ENCODE data around the gene CXADR.

DNA sequence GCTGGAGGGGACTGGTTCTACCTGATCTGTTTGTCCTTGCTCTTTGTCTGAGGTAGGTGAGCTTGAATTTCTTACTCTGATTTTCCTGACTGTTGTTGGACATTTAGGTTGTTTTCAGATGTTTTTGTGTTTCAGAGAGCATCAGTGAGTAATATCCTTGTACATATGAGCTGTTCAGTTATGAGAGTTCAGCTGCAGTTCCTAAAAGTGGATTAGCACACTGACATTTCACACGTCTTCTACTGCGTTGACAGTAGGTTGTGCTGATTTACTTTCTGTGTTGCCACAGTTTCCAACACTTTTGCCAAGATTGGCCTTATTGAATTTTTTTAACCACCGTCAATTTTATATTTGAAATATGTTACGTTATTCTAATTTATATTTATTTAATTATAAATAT is 27.7 kb downstream of the CXADR start:
- no peak for TF ChIP-seq POLR2A (IDR thresholded peaks at IDR 0.05; ENCODE audit: low read length)
- no peak for TF ChIP-seq GATA1 (IDR thresholded peaks at IDR 0.05; ENCODE audit: low read depth, low read length)
